Body of pancreas (tissue), 4 donors: ENCODE measurements around the gene TWIST1.

Experiments used
- POLR2A ChIP-seq, 3 donors: fragments of 450-650 bp; IDR thresholded peaks; one replicate each; pipeline ENCODE4 v1.6.1; 2016; ENCODE audit warnings: antibody characterized with exemption in 3 of 3, mild to moderate bottlenecking in 2 of 3
- TF ChIP-seq, protein P1 (sequence below), 7 experiments: fragments of 450-650 bp in 4 of 7; fragments of 200-600 bp in 3 of 7; sonication (generic) in 3 of 7; IDR thresholded peaks; one replicate each; pipeline ENCODE4 v1.5.1; 2016 to 2019; ENCODE audit warnings: antibody characterized with exemption in 7 of 7

- TF ChIP-seq, protein P1, sequence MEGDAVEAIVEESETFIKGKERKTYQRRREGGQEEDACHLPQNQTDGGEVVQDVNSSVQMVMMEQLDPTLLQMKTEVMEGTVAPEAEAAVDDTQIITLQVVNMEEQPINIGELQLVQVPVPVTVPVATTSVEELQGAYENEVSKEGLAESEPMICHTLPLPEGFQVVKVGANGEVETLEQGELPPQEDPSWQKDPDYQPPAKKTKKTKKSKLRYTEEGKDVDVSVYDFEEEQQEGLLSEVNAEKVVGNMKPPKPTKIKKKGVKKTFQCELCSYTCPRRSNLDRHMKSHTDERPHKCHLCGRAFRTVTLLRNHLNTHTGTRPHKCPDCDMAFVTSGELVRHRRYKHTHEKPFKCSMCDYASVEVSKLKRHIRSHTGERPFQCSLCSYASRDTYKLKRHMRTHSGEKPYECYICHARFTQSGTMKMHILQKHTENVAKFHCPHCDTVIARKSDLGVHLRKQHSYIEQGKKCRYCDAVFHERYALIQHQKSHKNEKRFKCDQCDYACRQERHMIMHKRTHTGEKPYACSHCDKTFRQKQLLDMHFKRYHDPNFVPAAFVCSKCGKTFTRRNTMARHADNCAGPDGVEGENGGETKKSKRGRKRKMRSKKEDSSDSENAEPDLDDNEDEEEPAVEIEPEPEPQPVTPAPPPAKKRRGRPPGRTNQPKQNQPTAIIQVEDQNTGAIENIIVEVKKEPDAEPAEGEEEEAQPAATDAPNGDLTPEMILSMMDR (IDR thresholded peaks at IDR 0.05), result no peak
- no peak for TF ChIP-seq POLR2A (IDR thresholded peaks at IDR 0.05)
These were observed 22.4 kb upstream of the TWIST1 start for GRCh38 chr7:19139706-19140327.
